Suprapubic skin (tissue), 4 donors: ENCODE data around the gene FBLN1. TPM values are rescaled to one million over a fixed set of nuclear protein-coding genes. Genes with fewer than 3 reads are reported as not detected.
"Not testable (repeated sequence)": the region's sequence is repeated elsewhere in the genome, so short reads cannot be mapped to it uniquely, and the experiment has no call there.

Source experiments
- DNase-seq, 2 donors: peaks; one replicate each; pipeline ENCODE4 v3.0.0-alpha.2; 2019; ENCODE audit warnings: low spot score in 2 of 2
- H3K27ac ChIP-seq: fragments of 200-600 bp; sonication (generic); one replicate; pipeline ENCODE4 v1.5.1; 2019
- H3K27me3 ChIP-seq: fragments of 200-600 bp; sonication (generic); one replicate; pipeline ENCODE4 v1.5.1; 2019
- H3K36me3 ChIP-seq: fragments of 200-600 bp; sonication (generic); one replicate; pipeline ENCODE4 v1.5.1; 2019
- H3K4me1 ChIP-seq: fragments of 200-600 bp; sonication (generic); one replicate; pipeline ENCODE4 v1.5.1; 2019
- H3K4me3 ChIP-seq: fragments of 200-600 bp; sonication (generic); one replicate; pipeline ENCODE4 v1.5.1; 2019; ENCODE audit warnings: mild to moderate bottlenecking
- H3K9me3 ChIP-seq: fragments of 200-600 bp; sonication (generic); one replicate; pipeline ENCODE4 v1.5.1; 2019
- CTCF ChIP-seq, 2 donors: fragments of 200-600 bp in 1 of 2; fragments of 450-650 bp in 1 of 2; sonication (generic) in 1 of 2; IDR thresholded peaks; one replicate each; pipeline ENCODE4 v1.5.1; 2016 to 2019; ENCODE audit warnings: antibody characterized with exemption in 2 of 2, mild to moderate bottlenecking in 1 of 2, moderate library complexity in 1 of 2
- EP300 ChIP-seq: sonication (generic); formaldehyde crosslinking; IDR thresholded peaks from one replicate; pipeline ENCODE4 v1.6.1; 2017; ENCODE audit warnings: antibody characterized with exemption
- POLR2A ChIP-seq, 2 donors: fragments of 450-650 bp; IDR thresholded peaks; one replicate each; pipeline ENCODE4 v1.6.1; 2017; ENCODE audit warnings: antibody characterized with exemption in 2 of 2, mild to moderate bottlenecking in 2 of 2, moderate library complexity in 2 of 2
- POLR2AphosphoS5 ChIP-seq, 3 donors: sonication (generic); formaldehyde crosslinking; IDR thresholded peaks; one replicate each; pipeline ENCODE4 v1.6.1; 2017; ENCODE audit warnings: antibody characterized with exemption in 3 of 3
- WGBS: methylation state at CpG from one replicate; pipeline ENCODE4 v1.1.5; 2018; 5-methylcytosine and 5-hydroxymethylcytosine counted together
- total RNA-seq, 4 donors: library from RNA; depleted of rRNA; stranded (reverse); fragments of >200 nt; gene quantifications; one replicate each; pipeline ENCODE4 v1.1.0, GENCODE V29; 2016

The FBLN1 gene
- total RNA-seq, 4 donors from 2014 or later, result 111 to 174 (median 139) TPM

DNA sequence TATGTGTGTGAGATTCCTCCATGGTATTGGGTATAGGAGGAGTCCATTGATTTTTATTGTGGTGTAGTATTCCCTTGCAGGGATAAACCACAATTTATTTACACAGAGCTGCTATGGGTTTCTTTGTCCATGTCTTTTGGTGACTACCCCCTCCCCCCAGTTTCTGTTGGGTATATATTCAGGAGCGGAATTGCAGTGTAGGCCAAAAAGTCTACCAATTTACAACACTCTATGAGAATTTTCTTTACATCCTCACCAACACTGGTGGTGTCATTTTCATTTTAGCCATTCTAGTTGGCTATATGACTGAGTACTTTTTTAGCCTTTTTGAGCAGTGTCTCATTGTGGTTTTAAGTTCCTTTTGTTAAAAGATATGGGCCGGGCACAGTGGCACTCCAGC is 113.7 kb downstream of the FBLN1 start:
- Histone ChIP-seq H3K27ac (no peak overlapping the region), H3K4me1 (peaks cover 18% of the 10 kb centered on the region), H3K27me3 (no peaks in the 10 kb centered on the region), H3K36me3 (no peaks in the 10 kb centered on the region), H3K9me3 (no peaks in the 10 kb centered on the region), H3K4me3 (no peak overlapping the region)
- WGBS, result 91% methylated on average over 2 of the region's 2 CpGs
- no peak for DNase-seq
- no peak for TF ChIP-seq POLR2A (IDR thresholded peaks at IDR 0.05)
- no peak for TF ChIP-seq EP300
- TF ChIP-seq POLR2AphosphoS5 (IDR thresholded peaks at IDR 0.05), result no peak
- TF ChIP-seq CTCF (IDR thresholded peaks at IDR 0.05), result no peak

- H3K9me3 ChIP-seq, result no peaks in the 10 kb centered on the region
- 67% methylated on average over 6 of the region's 8 CpGs for WGBS
- H3K27me3 ChIP-seq, result no peaks in the 10 kb centered on the region
- peaks cover 11% of the 10 kb centered on the region for H3K4me1 ChIP-seq
- DNase-seq, result no peak
- H3K36me3 ChIP-seq, result no peaks in the 10 kb centered on the region
- no peak overlapping the region for H3K27ac ChIP-seq
- TF ChIP-seq CTCF (IDR thresholded peaks at IDR 0.05), result no peak
- no peak for TF ChIP-seq EP300
- TF ChIP-seq POLR2A (IDR thresholded peaks at IDR 0.05), result no peak
- H3K4me3 ChIP-seq, result no peak overlapping the region
These were observed 115.3 kb downstream of the FBLN1 start for GRCh38 chr22:45617948-45618347.

DNA sequence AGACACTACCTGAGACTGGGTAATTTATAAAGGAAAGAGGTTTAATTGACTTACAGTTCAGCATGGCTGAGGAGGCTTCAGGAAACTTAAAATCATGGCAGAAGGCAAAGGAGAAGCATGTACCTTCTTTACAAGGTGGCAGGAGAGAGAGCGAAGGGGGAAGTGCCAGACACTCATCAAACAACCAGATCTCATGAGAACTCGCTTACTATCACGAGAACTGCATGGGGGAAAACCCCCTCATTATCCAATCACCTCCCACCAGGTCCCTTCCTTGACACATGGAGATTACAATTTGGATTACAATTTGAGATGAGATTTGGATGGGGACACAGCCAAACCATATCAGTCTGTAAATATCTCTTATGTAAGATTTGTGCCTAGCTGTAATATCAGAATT is 118.0 kb downstream of the FBLN1 start:
- no peak for TF ChIP-seq POLR2A (IDR thresholded peaks at IDR 0.05)
- no peak for TF ChIP-seq EP300
- no peak for TF ChIP-seq CTCF (IDR thresholded peaks at IDR 0.05)
- no peak for TF ChIP-seq POLR2AphosphoS5 (IDR thresholded peaks at IDR 0.05)
- peaks cover 11% of the 10 kb centered on the region for H3K4me1 ChIP-seq
- H3K9me3 ChIP-seq, result no peaks in the 10 kb centered on the region
- H3K36me3 ChIP-seq, result no peaks in the 10 kb centered on the region
- no peaks in the 10 kb centered on the region for H3K27me3 ChIP-seq
- no peak overlapping the region for H3K27ac ChIP-seq
- no peak overlapping the region for H3K4me3 ChIP-seq
- no peak for DNase-seq
- 89% methylated on average over 3 of the region's 3 CpGs for WGBS

DNA sequence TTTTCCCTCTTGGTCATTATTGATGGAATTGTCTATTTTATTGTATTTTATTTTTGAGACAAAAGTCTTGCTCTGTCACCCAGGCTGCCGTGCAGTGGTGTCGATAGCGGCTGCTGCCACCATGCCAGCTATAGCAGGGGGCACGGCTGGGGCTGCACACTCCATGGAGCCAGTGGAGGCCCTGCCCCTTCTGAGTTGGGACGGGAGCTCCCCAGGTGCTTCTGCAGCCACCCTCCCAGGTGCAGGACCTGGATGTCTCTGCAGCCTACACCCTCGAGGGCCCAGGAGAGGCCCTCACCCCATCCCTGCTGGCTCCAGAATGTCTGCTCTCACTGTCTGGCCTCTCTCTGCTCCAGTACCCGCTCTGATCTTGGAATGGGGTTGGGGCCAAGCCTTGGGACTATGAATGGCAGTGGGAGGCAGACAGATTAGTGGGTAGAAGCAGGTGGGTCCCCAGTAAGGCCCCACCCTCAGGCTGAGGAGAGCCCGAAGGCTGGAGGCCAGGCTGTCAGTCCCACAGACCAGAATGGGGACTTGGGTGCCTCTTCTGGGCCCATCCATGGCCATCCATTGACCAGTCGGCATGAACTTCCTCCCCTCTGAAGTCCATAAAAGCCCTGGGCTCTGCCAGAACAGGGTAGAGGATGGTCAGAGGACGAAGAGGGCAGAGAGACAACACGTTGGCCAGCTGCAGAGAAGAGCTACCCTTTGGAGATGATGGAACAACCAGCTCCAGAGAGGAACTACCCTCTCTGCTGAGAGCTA is 119.3 kb downstream of the FBLN1 start:
- TF ChIP-seq POLR2AphosphoS5 (IDR thresholded peaks at IDR 0.05) (no peak), EP300 (no peak), CTCF (IDR thresholded peaks at IDR 0.05) (no peak), POLR2A (IDR thresholded peaks at IDR 0.05) (no peak)
- H3K27ac ChIP-seq, result no peak overlapping the region
- H3K27me3 ChIP-seq, result peaks cover 8% of the 10 kb centered on the region
- WGBS, result 92% methylated on average over 7 of the region's 11 CpGs
- H3K4me3 ChIP-seq, result no peak overlapping the region
- H3K36me3 ChIP-seq, result no peaks in the 10 kb centered on the region
- H3K9me3 ChIP-seq, result no peaks in the 10 kb centered on the region
- peaks cover 16% of the 10 kb centered on the region for H3K4me1 ChIP-seq
- no peak for DNase-seq

GRCh38 chr22:45623464-45624145 is 120.9 kb downstream of the FBLN1 start:
- not testable (repeated sequence) for H3K4me3 ChIP-seq, H3K9me3 ChIP-seq, H3K27ac ChIP-seq, H3K27me3 ChIP-seq, DNase-seq, H3K36me3 ChIP-seq
- 87% methylated on average over 3 of the region's 3 CpGs for WGBS
- H3K4me1 ChIP-seq, result peaks cover 16% of the 10 kb centered on the region
